B cell (primary cell): ENCODE measurements around the gene GRID1. TPM values are rescaled to one million over a fixed set of nuclear protein-coding genes. Genes with fewer than 3 reads are reported as not detected.

Source experiments
- ATAC-seq: fragments of 200-7000 bp; cut with Tn5 transposase; one replicate; pipeline ENCODE4 v1.10.0; 2021; ENCODE audit warnings: low read depth, mild to moderate bottlenecking, moderate number of reproducible peaks, moderate library complexity
- CTCF ChIA-PET: fragments of 350-600 bp; sonication (Branson Sonifier 250); formaldehyde crosslinking; loops from one replicate; lab custom pipeline; 2021; ENCODE audit warnings: antibody characterized with exemption, inconsistent platforms; lab: Charles Lee
- POLR2A ChIA-PET: fragments of 350-600 bp; sonication (Branson Sonifier 250); formaldehyde crosslinking; loops from one replicate; lab custom pipeline; 2021; ENCODE audit warnings: antibody characterized with exemption; lab: Charles Lee
- DNase-seq: peaks from one replicate; pipeline ENCODE4 v3.0.0; 2013
- H2AFZ ChIP-seq: 2 replicates; pipeline ENCODE4 v1.6.1; 2012; ENCODE audit warnings: mild to moderate bottlenecking, low read depth, low read length; ENCODE audit not compliant: insufficient read depth, poor library complexity, severe bottlenecking
- H3K27ac ChIP-seq, 2 donors: 1 replicate in 1 of 2; 2 replicates in 1 of 2; pipeline ENCODE4 v1.5.1; 2012 to 2013; ENCODE audit warnings: low read length in 2 of 2, mild to moderate bottlenecking in 2 of 2, moderate library complexity in 1 of 2
- H3K27me3 ChIP-seq, 4 experiments: fragments of 200-600 bp in 1 of 4; sonication (generic) in 1 of 4; replicated peaks in 1 of 4; 1 replicate in 2 of 4; 2 replicates in 2 of 4; pipeline versions ENCODE4 v1.6.1 to v1.7.0; 2013 to 2016; ENCODE audit warnings: low read length in 3 of 4, mild to moderate bottlenecking in 2 of 4, mixed read lengths in 1 of 4, moderate library complexity in 1 of 4; ENCODE audit not compliant: insufficient read depth in 4 of 4, control insufficient read depth in 3 of 4; ENCODE audit errors: control extremely low read depth in 1 of 4
- H3K36me3 ChIP-seq, 2 experiments: replicated peaks in 1 of 2; 1 replicate in 1 of 2; 2 replicates in 1 of 2; pipeline versions ENCODE4 v1.6.1 to v1.7.1; 2013; ENCODE audit warnings: low read length in 1 of 2; ENCODE audit not compliant: insufficient read depth in 2 of 2, control insufficient read depth in 1 of 2; ENCODE audit errors: control extremely low read depth in 1 of 2, extremely low read depth in 1 of 2
- H3K4me1 ChIP-seq, 2 donors: fragments of 200-600 bp in 1 of 2; sonication (generic) in 1 of 2; 1 replicate in 1 of 2; 2 replicates in 1 of 2; pipeline versions ENCODE4 v1.5.1 to v1.6.1; 2013 to 2017; ENCODE audit warnings: low read length in 2 of 2; ENCODE audit not compliant: control insufficient read depth in 2 of 2, insufficient read depth in 2 of 2
- H3K4me2 ChIP-seq: replicated peaks from 2 replicates; pipeline ENCODE3; 2012; ENCODE audit warnings: mild to moderate bottlenecking, low read depth, low read length; ENCODE audit not compliant: poor library complexity, severe bottlenecking
- H3K4me3 ChIP-seq, 5 experiments: fragments of 200-600 bp in 1 of 5; sonication (generic) in 1 of 5; 1 replicate in 3 of 5; 2 replicates in 2 of 5; pipeline versions ENCODE4 v1.5.1 to v1.7.0; 2011 to 2016; ENCODE audit warnings: low read length in 4 of 5, mild to moderate bottlenecking in 4 of 5, low read depth in 2 of 5, control low read depth in 1 of 5, moderate library complexity in 1 of 5; ENCODE audit not compliant: insufficient read depth in 1 of 5; ENCODE audit errors: control extremely low read depth in 1 of 5, extremely low read depth in 1 of 5
- H3K79me2 ChIP-seq: fragments of 200-600 bp; sonication (generic); one replicate; pipeline ENCODE4 v1.6.0; 2016; ENCODE audit warnings: low read length; ENCODE audit not compliant: control insufficient read depth, insufficient read depth
- H3K9ac ChIP-seq: fragments of 200-600 bp; sonication (generic); 2 replicates; pipeline ENCODE4 v1.6.1; 2017; ENCODE audit warnings: mild to moderate bottlenecking, low read length, moderate library complexity
- H3K9me3 ChIP-seq, 3 donors: one replicate each; pipeline versions ENCODE4 v1.6.1 to v1.7.1; 2013; ENCODE audit warnings: low read length in 2 of 3; ENCODE audit not compliant: control insufficient read depth in 2 of 3, insufficient read depth in 1 of 3; ENCODE audit errors: control extremely low read depth in 1 of 3
- H4K20me1 ChIP-seq: 2 replicates; pipeline ENCODE4 v1.6.0; 2012; ENCODE audit warnings: mild to moderate bottlenecking, low read length; ENCODE audit not compliant: insufficient read depth, control insufficient read depth, poor library complexity, severe bottlenecking
- H3K27ac Mint-ChIP-seq: one replicate; pipeline ENCODE4 v1.8.0; 2021; ENCODE audit warnings: mixed read lengths
- H3K27me3 Mint-ChIP-seq: one replicate; pipeline ENCODE4 v1.8.0; 2021; ENCODE audit warnings: mixed read lengths
- H3K4me1 Mint-ChIP-seq: one replicate; pipeline ENCODE4 v1.8.0; 2021; ENCODE audit warnings: mixed read lengths
- H3K4me3 Mint-ChIP-seq: one replicate; pipeline ENCODE4 v1.8.0; 2021; ENCODE audit warnings: mixed read lengths
- H3K9me3 Mint-ChIP-seq: one replicate; pipeline ENCODE4 v1.8.0; 2022; ENCODE audit warnings: mixed read lengths; ENCODE audit not compliant: insufficient read depth
- CTCF ChIP-seq: fragments of 200-600 bp; IDR thresholded peaks from one replicate; pipeline ENCODE4 v1.8.0; 2022; ENCODE audit warnings: antibody characterized with exemption, mild to moderate bottlenecking
- EZH2 ChIP-seq: IDR thresholded peaks from 2 replicates; pipeline ENCODE4 v1.6.1; 2012; ENCODE audit warnings: borderline replicate concordance, low read depth, mild to moderate bottlenecking, moderate library complexity, low read length; ENCODE audit not compliant: insufficient read depth, poor library complexity, severe bottlenecking
- WGBS: methylation state at CpG from one replicate; pipeline ENCODE4 v1.1.5; 2013; ENCODE audit warnings: missing lambda C conversion rate; ENCODE audit not compliant: insufficient coverage; 5-methylcytosine and 5-hydroxymethylcytosine counted together
- intact Hi-C: fragments of 100-400 bp; cut with micrococcal nuclease; formaldehyde crosslinking; loops from one replicate; pipeline ENCODE4 v1.10.0; 2022
- polyA plus RNA-seq: library from polyadenylated mRNA; depleted of rRNA; stranded (reverse); fragments of >200 nt; gene quantifications from 2 replicates; pipeline ENCODE4 v1.2.3, GENCODE V29; 2012
- total RNA-seq, 2 donors: library from RNA; stranded (reverse); fragments of 120-200 nt in 1 of 2; gene quantifications; 1 replicate in 1 of 2; 2 replicates in 1 of 2; pipeline versions ENCODE4 v1.2.3 to v1.2.4, GENCODE V29; 2013 to 2022

The GRID1 gene
- total and polyA plus RNA-seq, 2 donors (not counting 1 experiment from before 2014, with no cell fraction given), result not detected

GRCh38 chr10:86082556-86082955 is 284.0 kb downstream of the GRID1 start:
- Histone ChIP-seq H3K4me3 (no peak overlapping the region), H2AFZ (no peak overlapping the region), H3K9me3 (no peaks in the 10 kb centered on the region), H3K4me2 (no peak overlapping the region), H3K27me3 (peaks cover 0 to 13% (median under 1%) of the 10 kb centered on the region in 4 experiments), H3K36me3 (no peaks in the 10 kb centered on the region), H4K20me1 (no peaks in the 10 kb centered on the region), H3K79me2 (no peaks in the 10 kb centered on the region), H3K9ac (no peak overlapping the region), H3K27ac (no peak overlapping the region), H3K4me1 (no peaks in the 10 kb centered on the region)
- H3K27me3 Mint-ChIP-seq, result peaks cover 36% of the 10 kb centered on the region
- H3K4me1 Mint-ChIP-seq, result no peaks in the 10 kb centered on the region
- no peak overlapping the region for H3K4me3 Mint-ChIP-seq
- no peak for ATAC-seq
- TF ChIP-seq EZH2 (no peak), CTCF (no peak)
- CTCF ChIA-PET, result no interaction called here
- no peaks in the 10 kb centered on the region for H3K9me3 Mint-ChIP-seq
- POLR2A ChIA-PET, result no interaction called here
- intact Hi-C loops, result no loop called here
- no peak for DNase-seq
- WGBS, result 85% methylated on average over 3 of the region's 3 CpGs
- H3K27ac Mint-ChIP-seq, result no peak overlapping the region

- ATAC-seq, result no peak
- peaks cover 21% of the 10 kb centered on the region for H3K27me3 Mint-ChIP-seq
Measured at GRCh38 chr10:86079088-86079487, 287.5 kb downstream of the GRID1 start.

More at GRCh38 chr10:86079088-86079487, 287.5 kb downstream of the GRID1 start:
- Mint-ChIP-seq H3K4me1 (no peaks in the 10 kb centered on the region), H3K4me3 (no peak overlapping the region), H3K9me3 (peaks cover 2% of the 10 kb centered on the region), H3K27ac (no peak overlapping the region)
- Histone ChIP-seq H4K20me1 (no peaks in the 10 kb centered on the region), H3K36me3 (no peaks in the 10 kb centered on the region), H3K4me2 (no peak overlapping the region), H3K27ac (no peak overlapping the region), H3K27me3 (peaks cover 0 to 3% (median 0%) of the 10 kb centered on the region in 4 experiments), H3K4me1 (no peaks in the 10 kb centered on the region), H3K4me3 (no peak overlapping the region), H3K9ac (no peak overlapping the region), H3K79me2 (no peaks in the 10 kb centered on the region), H2AFZ (no peak overlapping the region), H3K9me3 (peaks cover 0 to 6% (median 0%) of the 10 kb centered on the region in 3 donors)
- ChIA-PET POLR2A (no interaction called here), CTCF (no interaction called here)
- no peak for TF ChIP-seq EZH2
- no peak for TF ChIP-seq CTCF
- 86% methylated on average over 4 of the region's 4 CpGs for WGBS
- intact Hi-C loops, result no loop called here
- DNase-seq, result no peak
